ENCODE data around the gene TMEM63C.

TMEM63C gene

GRCh38 chr14:77181603-77182437, at the start of gene TMEM63C:
Gene TMEM63C (plus strand): TSS chr14:77181798. CDS start chr14:77218814, 37,016 bp downstream.
- intact Hi-C loops (cut with DNase I) = no loop called here
- DNase-seq = peak in 9 of 10 donors; percentile 40 to 97 (median 80)

- intact Hi-C loops (cut with DNase I) = no loop called here
- DNase-seq = peak in 1 of 10 donors; percentile 57
Observed at GRCh38 chr14:77131871-77132486, 49.6 kb upstream of the TMEM63C start.

GRCh38 chr14:77133720-77134338, 47.8 kb upstream of the TMEM63C start:
- peak in 6 of 10 donors; percentile 22 to 89 (median 33) for DNase-seq
- intact Hi-C loops (cut with DNase I) = no loop called here

- intact Hi-C loops (cut with DNase I) = no loop called here
Observed at GRCh38 chr14:77139022-77139421, 42.6 kb upstream of the TMEM63C start.

GRCh38 chr14:77139540-77140358, 41.8 kb upstream of the TMEM63C start:
- intact Hi-C loops (cut with DNase I) = no loop called here
- DNase-seq = peak in 9 of 10 donors; percentile 64 to 94 (median 69)

More at GRCh38 chr14:77139022-77139421, 42.6 kb upstream of the TMEM63C start:
- no peak for DNase-seq

GRCh38 chr14:77140359-77141213, 41.0 kb upstream of the TMEM63C start:
- peak in 4 of 10 donors; percentile 15 to 85 (median 50) for DNase-seq
- intact Hi-C loops (cut with DNase I) = no loop called here

GRCh38 chr14:77141214-77142004, 40.2 kb upstream of the TMEM63C start, which contains the start of gene ZDHHC22:
Gene ZDHHC22 (minus strand): TSS chr14:77141791. CDS start chr14:77139738, 2,053 bp downstream.
- intact Hi-C loops (cut with DNase I) = no loop called here
- peak; percentile 50 to 94 (median 66) for DNase-seq

GRCh38 chr14:77142005-77142800, 39.4 kb upstream of the TMEM63C start:
- intact Hi-C loops (cut with DNase I) = no loop called here
- peak in 1 of 10 donors; percentile 62 for DNase-seq

GRCh38 chr14:77143071-77143470, 38.5 kb upstream of the TMEM63C start:
- intact Hi-C loops (cut with DNase I) = no loop called here
- DNase-seq = peak in 6 of 10 donors; percentile 21 to 92 (median 54)

- DNase-seq = peak in 2 of 10 donors; percentile 6 to 71
- intact Hi-C loops (cut with DNase I) = no loop called here
Observed at GRCh38 chr14:77144412-77145115, 37.0 kb upstream of the TMEM63C start.

- intact Hi-C loops (cut with DNase I) = no loop called here
- DNase-seq = peak in 3 of 10 donors; percentile 2 to 62 (median 47)
Observed at GRCh38 chr14:77145975-77146740, 35.4 kb upstream of the TMEM63C start.

GRCh38 chr14:77148510-77149231, 32.9 kb upstream of the TMEM63C start:
- intact Hi-C loops (cut with DNase I) = no loop called here
- DNase-seq = no peak

- peak in 6 of 10 donors; percentile 32 to 86 (median 38) for DNase-seq
Observed at GRCh38 chr14:77151245-77151644, 30.4 kb upstream of the TMEM63C start.

GRCh38 chr14:77151918-77152588, 29.5 kb upstream of the TMEM63C start:
- no peak for DNase-seq
- intact Hi-C loops (cut with DNase I) = loop anchor here (5.0 kb wide), 3 partner anchors 60 to 165 kb away; no protein-coding TSS in a partner anchor

More at GRCh38 chr14:77151245-77151644, 30.4 kb upstream of the TMEM63C start:
- intact Hi-C loops (cut with DNase I) = loop anchor here (5.0 kb wide), 3 partner anchors 61 to 166 kb away; no protein-coding TSS in a partner anchor

GRCh38 chr14:77153802-77154201, 27.8 kb upstream of the TMEM63C start:
- intact Hi-C loops (cut with DNase I) = loop anchor here (5.0 kb wide), 3 partner anchors 58 to 163 kb away; no protein-coding TSS in a partner anchor
- no peak for DNase-seq

Measured in posterior cingulate gyrus (tissue), 11 donors.